ENCODE measurements around the gene CGN. TPM values are rescaled to one million over a fixed set of nuclear protein-coding genes. Genes with fewer than 3 reads are reported as not detected.
"Not testable (repeated sequence)": the region's sequence is repeated elsewhere in the genome, so short reads cannot be mapped to it uniquely, and the experiment has no call there.

Gene CGN
- total RNA-seq, 1 experiment from 2014 or later, result 4.1 TPM

GRCh38 chr1:151502035-151502700 lies 9.0 kb upstream of the CGN start:
- no peak for DNase-seq (ENCODE audit: low read depth)

GRCh38 chr1:151502859-151503780 lies 8.1 kb upstream of the CGN start:
- DNase-seq (ENCODE audit: low read depth), result no peak

DNA sequence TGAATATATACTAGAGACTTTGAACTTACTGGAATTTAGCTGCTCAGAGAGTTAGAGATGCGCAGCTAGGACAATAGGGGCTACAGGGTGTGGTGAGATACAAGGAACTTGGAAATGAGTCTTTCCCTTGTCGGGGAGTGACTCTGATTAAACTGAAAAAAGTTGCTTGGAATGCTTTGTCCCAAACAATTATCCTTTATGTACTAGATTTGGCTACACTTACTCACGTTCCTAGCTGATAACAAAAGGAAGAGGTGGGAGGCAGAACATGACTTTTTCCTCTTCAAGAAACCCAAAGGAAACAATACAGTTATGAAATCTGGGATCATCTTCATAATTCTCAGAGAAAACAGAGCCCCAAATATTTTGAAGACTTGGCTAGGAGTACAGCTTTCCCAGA lies 6.9 kb upstream of the CGN start:
- no peak for DNase-seq (ENCODE audit: low read depth)

GRCh38 chr1:151504759-151505158 lies 6.4 kb upstream of the CGN start:
- no peak for DNase-seq (ENCODE audit: low read depth)

GRCh38 chr1:151508833-151509232 lies 2.4 kb upstream of the CGN start:
- DNase-seq (ENCODE audit: low read depth), result peak; percentile 36

DNA sequence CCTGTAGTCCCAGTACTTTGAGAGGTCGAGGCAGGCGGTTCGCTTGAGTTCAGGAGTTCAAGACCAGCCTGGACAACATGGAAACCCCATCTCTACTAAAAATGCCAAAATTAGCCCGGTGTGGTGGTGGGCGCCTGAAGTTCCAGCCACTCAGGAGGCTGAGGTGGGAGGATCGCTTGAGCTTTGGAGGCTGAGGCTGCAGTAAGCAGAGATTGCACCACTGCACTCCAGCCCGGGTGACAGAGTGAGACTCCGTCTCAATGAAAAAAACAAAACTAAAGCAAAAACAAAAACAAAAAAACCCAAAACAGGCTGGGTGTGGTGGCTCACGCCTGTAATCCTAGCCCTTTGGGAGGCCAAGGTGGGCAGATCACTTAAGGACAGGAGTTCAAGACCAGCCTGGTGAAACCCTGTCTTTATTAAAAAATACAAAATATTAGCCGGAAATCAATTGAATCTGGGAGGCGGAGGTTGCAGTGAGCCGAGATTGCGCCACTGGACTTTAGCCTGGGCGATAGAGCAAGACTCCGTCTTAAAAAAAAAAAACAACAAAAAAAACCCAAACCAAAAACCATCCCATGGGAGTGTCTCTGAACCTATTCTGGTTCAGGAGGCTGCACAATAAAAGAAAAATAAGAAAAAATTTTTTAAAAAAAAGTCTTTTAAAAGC lies 1.7 kb upstream of the CGN start:
- no peak for DNase-seq (ENCODE audit: low read depth)

DNA sequence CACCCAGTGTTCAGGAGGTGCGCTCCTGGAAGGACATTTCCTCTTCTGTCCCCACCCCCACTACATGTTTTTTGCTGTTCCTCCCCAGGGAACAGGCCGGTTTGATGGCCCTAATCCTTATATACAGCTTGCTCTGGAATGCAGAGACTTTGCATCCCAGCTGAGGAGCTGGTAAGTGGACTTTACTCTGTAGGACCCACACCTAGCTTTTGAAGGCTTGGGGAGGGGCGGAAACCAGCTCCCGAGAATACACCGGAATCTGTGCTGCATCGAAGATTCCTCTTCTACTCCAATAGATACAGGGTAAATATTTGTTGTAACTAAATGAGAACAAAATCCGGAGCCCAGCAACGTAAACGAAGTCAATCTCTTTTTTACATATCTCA lies 1.2 kb upstream of the CGN start:
- no peak for DNase-seq (ENCODE audit: low read depth)

DNA sequence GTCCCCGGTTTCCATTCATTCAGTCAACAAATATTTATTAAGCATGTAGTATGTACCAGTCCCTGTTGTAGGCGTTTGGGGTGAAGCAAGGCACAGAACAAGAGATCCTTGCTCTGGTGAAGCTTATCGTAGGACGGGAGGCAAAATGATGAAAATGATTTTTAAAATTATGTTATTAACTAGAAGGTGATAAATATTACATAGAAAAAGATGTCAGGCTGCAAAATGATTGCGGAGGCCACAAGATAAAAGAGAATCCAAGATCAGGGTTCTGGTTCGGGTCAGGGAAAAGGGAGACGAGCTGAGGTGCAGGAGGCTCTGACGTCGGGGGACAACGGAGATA lies 602 bp upstream of the CGN start:
- DNase-seq (ENCODE audit: low read depth), result no peak

GRCh38 chr1:151511636-151512215 lies 539 bp downstream of the CGN start:
- DNase-seq (ENCODE audit: low read depth), result peak; percentile 55

GRCh38 chr1:151512326-151512725 lies 1.1 kb downstream of the CGN start:
- no peak for DNase-seq (ENCODE audit: low read depth)

DNA sequence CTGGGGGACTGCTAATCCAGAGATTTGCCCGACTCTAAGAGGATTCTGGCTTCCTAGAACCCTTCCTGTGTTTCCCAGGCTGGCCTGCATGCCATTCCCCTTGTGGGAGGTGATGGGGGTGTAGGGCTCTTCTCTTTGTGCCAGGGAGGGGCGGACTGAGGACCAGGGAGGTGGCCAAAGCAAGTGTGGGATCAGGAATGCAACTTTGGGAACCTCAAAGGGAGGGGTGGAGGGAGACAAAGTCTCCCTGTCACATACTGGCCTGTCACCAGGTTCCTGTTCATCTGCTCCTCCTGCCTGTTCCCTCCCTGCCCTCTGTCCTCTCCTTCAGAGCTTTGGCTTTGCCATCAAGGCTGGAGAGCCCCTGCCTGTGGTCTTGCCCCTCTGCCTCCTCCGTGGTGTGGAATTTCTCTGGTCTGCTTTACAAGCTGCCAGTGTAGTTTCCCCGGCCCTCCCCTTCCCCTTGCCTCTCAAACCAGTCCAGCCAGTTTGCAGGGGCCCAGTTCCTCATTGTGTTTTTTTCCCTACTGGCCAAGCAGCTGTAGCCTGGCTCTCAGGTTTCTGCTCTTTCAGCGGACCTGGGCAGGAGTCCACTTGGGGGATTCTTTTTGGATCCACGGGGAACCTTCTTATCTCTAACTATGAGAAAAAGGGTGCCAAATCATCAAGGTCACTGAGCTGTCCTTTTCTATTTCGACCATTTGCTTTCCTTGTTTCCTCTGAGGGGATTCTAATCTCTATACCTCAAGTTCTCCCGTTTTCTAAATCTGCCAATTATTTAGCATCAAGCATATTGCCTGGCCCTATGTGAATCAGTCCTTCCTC lies 1.8 kb downstream of the CGN start:
- DNase-seq (ENCODE audit: low read depth), result no peak

- DNase-seq (ENCODE audit: low read depth), result peak; percentile 58
Observed at GRCh38 chr1:151513626-151514121, 2.5 kb downstream of the CGN start.

DNA sequence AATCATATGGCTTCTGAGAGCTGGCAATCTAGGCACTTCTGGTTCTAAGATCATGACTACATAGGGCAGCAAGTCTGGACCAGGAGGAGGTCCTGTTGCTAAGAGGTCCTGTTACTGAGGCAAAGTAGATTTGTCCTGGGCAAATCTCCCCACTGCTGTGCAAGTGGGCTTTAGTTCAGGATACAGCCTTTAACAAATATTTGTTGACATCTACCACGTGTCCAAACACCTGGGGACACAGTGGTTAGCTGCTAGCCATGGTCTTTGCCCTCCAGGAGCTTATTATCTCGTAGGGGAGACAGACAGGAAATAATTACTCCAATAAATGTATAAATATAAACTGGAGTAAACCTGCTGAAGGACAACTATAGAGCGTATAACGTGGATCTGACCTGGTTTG lies 3.2 kb downstream of the CGN start:
- DNase-seq (ENCODE audit: low read depth), result no peak

DNA sequence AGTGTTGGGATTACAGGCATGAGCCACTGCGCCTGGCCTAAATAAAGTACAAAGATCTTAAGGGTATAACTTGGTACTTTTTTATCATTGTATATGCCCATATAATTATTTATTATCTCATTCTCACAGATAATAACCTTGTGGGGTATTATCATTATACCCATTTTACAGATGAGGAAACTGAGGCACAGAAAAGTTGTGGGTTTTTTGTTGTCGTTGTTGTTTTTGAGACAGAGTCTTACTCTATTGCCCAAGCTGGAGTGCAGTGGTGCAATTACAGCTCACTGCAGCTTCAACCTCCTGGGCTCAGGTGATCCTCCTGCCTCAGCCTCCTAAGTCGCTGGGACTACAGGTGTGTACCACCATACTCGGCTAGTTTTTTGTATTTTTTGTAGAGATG lies 4.1 kb downstream of the CGN start:
- no peak for DNase-seq (ENCODE audit: low read depth)

- DNase-seq (ENCODE audit: low read depth), result no peak
Observed at GRCh38 chr1:151516031-151516511, 4.9 kb downstream of the CGN start.

GRCh38 chr1:151518431-151518830 lies 7.2 kb downstream of the CGN start:
- DNase-seq (ENCODE audit: low read depth), result no peak

- no peak for DNase-seq (ENCODE audit: low read depth)
Observed at GRCh38 chr1:151518936-151519335, 7.7 kb downstream of the CGN start.

- DNase-seq (ENCODE audit: low read depth), result no peak
Observed at GRCh38 chr1:151519667-151520066, 8.5 kb downstream of the CGN start.

GRCh38 chr1:151520359-151520758 lies 9.2 kb downstream of the CGN start:
- DNase-seq (ENCODE audit: low read depth), result no peak

DNA sequence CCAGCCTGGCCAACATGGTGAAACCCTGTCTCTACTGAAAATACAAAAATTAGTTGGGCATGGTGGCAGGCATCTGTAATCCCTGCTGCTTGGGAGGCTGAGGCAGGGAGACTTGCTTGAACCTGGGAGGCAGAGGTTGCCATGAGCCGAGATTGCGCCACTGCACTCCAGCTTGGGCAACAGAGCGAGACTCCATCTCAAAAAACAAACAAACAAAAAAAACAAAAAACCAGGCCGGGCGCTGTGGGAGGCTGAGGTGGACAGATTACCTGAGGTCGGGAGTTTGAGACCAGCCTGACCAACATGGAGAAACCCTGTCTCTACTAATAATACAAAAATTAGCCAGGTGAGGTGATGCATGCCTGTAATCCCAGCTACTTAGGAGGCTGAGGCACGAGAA lies 11.2 kb downstream of the CGN start:
- DNase-seq (ENCODE audit: low read depth), result not testable (repeated sequence)

DNA sequence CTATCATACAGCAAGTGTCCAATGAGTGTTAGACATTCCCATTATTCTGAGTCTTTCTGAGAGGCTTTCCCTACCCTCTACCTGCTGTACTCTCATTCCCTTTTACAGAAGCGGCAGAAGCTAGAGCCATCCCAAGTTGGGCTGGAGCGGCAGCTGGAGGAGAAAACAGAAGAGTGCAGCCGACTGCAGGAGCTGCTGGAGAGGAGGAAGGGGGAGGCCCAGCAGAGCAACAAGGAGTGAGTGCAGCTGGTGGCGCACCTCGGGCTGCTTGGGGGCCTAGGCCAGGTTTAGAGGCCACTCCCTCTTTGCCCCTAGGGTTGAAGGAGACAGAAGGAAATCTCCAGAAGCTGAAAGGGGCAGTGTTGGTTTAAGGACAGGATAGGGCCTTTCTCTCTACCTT lies 12.1 kb downstream of the CGN start:
- DNase-seq (ENCODE audit: low read depth), result no peak
